ENCODE results near the gene ZNF107. TPM values are rescaled to one million over a fixed set of nuclear protein-coding genes. Genes with fewer than 3 reads are reported as not detected.
"Not testable (repeated sequence)": the region's sequence is repeated elsewhere in the genome, so short reads cannot be mapped to it uniquely, and the experiment has no call there.

Gene ZNF107
- total RNA-seq, 4 donors from 2014 or later, result 14.4 to 22.8 (median 16.5) TPM

DNA sequence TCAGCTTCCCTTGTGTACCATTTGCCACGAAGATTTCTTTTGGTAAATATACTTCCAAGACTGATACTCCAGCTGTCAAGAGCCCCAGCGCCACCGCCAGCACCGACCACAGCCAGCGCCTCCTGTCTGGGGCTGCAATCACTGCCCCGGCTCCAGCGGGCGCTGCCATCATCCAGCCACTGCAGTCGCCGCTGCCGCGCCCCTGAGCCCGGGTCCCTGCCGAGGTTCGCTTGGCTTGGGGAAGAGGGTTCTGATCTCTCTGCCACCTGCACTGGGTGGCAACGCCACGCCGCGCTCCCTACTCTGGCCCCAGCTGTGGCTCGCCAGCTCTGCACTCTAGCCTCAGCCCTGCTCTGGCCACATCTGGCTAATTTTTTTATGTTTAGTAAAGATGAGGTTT lies 70.6 kb downstream of the ZNF107 start:
- WGBS, result 97% methylated on average over 20 of the region's 20 CpGs
- H3K4me3 ChIP-seq, result no peak overlapping the region

GRCh38 chr7:64738403-64738802 lies 72.5 kb downstream of the ZNF107 start:
- not testable (repeated sequence) for H3K27ac ChIP-seq; H3K27me3 ChIP-seq; DNase-seq (ENCODE audit: low spot score in 2 of 2); H3K4me1 ChIP-seq; H3K4me3 ChIP-seq; H3K36me3 ChIP-seq; H3K9me3 ChIP-seq
- no CpG with 5 or more reads among the region's 29 CpGs for WGBS

More for the DNA sequence above, 70.6 kb downstream of the ZNF107 start:
- TF ChIP-seq EP300 (IDR thresholded peaks at IDR 0.05), result no peak
- TF ChIP-seq POLR2AphosphoS5 (IDR thresholded peaks at IDR 0.05), result no peak
- Histone ChIP-seq H3K36me3 (no peaks in the 10 kb centered on the region), H3K27me3 (no peaks in the 10 kb centered on the region), H3K4me1 (no peaks in the 10 kb centered on the region), H3K9me3 (no peaks in the 10 kb centered on the region), H3K27ac (no peak overlapping the region)
- DNase-seq (ENCODE audit: low spot score in 2 of 2), result no peak

- H3K36me3 ChIP-seq; H3K4me3 ChIP-seq; DNase-seq (ENCODE audit: low spot score in 2 of 2); H3K9me3 ChIP-seq; H3K27me3 ChIP-seq; H3K4me1 ChIP-seq; H3K27ac ChIP-seq: not testable (repeated sequence)
- WGBS, result 94% methylated on average over 7 of the region's 29 CpGs
These were observed 73.0 kb downstream of the ZNF107 start for GRCh38 chr7:64738953-64739352.

DNA sequence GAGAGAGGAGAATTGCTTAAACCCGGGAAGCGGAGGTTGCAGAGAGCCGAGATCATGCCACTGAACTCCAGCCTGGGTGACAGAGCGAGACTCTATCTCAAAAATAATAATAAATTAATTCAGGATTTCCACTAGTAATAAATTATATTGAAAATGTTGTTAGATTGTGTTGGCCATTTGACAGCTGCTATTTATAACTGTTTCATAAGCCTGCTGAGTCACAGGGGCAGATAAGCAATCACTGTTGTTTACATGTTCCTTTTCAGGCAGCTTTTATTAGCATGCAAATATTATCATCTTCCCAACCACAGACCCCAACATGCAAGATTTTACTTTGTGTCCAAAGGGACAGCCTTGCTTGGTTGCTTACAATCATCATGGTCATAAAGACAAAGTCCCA lies 78.7 kb downstream of the ZNF107 start:
- Histone ChIP-seq H3K27ac (no peak overlapping the region), H3K36me3 (no peaks in the 10 kb centered on the region), H3K4me3 (no peak overlapping the region), H3K9me3 (no peaks in the 10 kb centered on the region), H3K4me1 (no peaks in the 10 kb centered on the region), H3K27me3 (no peaks in the 10 kb centered on the region)
- DNase-seq (ENCODE audit: low spot score in 2 of 2), result no peak
- WGBS, result 81% methylated on average over 4 of the region's 4 CpGs
- no peak for TF ChIP-seq EP300 (IDR thresholded peaks at IDR 0.05)

- no peak for DNase-seq (ENCODE audit: low spot score in 2 of 2)
- no peaks in the 10 kb centered on the region for H3K4me1 ChIP-seq
- H3K36me3 ChIP-seq, result no peaks in the 10 kb centered on the region
- H3K27ac ChIP-seq, result no peak overlapping the region
- no peaks in the 10 kb centered on the region for H3K9me3 ChIP-seq
- TF ChIP-seq EP300 (IDR thresholded peaks at IDR 0.05), result no peak
- TF ChIP-seq POLR2A (IDR thresholded peaks at IDR 0.05), result no peak
- TF ChIP-seq CTCF (IDR thresholded peaks at IDR 0.05), result no peak
- TF ChIP-seq POLR2AphosphoS5 (IDR thresholded peaks at IDR 0.05), result no peak
- H3K4me3 ChIP-seq, result no peak overlapping the region
- no peaks in the 10 kb centered on the region for H3K27me3 ChIP-seq
These were observed 81.9 kb downstream of the ZNF107 start for GRCh38 chr7:64747802-64748201.

GRCh38 chr7:64753032-64753431 lies 87.1 kb downstream of the ZNF107 start:
- no peaks in the 10 kb centered on the region for H3K9me3 ChIP-seq
- H3K27me3 ChIP-seq, result no peaks in the 10 kb centered on the region
- H3K36me3 ChIP-seq, result no peaks in the 10 kb centered on the region
- 66% methylated on average over 2 of the region's 2 CpGs for WGBS
- TF ChIP-seq POLR2AphosphoS5 (IDR thresholded peaks at IDR 0.05), result no peak
- TF ChIP-seq EP300 (IDR thresholded peaks at IDR 0.05), result no peak
- no peak for TF ChIP-seq CTCF (IDR thresholded peaks at IDR 0.05)
- H3K4me3 ChIP-seq, result no peak overlapping the region
- H3K4me1 ChIP-seq, result no peaks in the 10 kb centered on the region
- no peak overlapping the region for H3K27ac ChIP-seq
- DNase-seq (ENCODE audit: low spot score in 2 of 2), result no peak

- no peak for TF ChIP-seq CTCF (IDR thresholded peaks at IDR 0.05)
- no peak for TF ChIP-seq POLR2A (IDR thresholded peaks at IDR 0.05)
- no peak for TF ChIP-seq POLR2AphosphoS5 (IDR thresholded peaks at IDR 0.05)
- no peak for TF ChIP-seq EP300 (IDR thresholded peaks at IDR 0.05)
- Histone ChIP-seq H3K4me1 (no peaks in the 10 kb centered on the region), H3K4me3 (no peak overlapping the region), H3K36me3 (no peaks in the 10 kb centered on the region), H3K27me3 (no peaks in the 10 kb centered on the region), H3K9me3 (no peaks in the 10 kb centered on the region), H3K27ac (no peak overlapping the region)
- WGBS, result 75% methylated on average over 3 of the region's 3 CpGs
- DNase-seq (ENCODE audit: low spot score in 2 of 2), result no peak
These were observed 89.9 kb downstream of the ZNF107 start for GRCh38 chr7:64755865-64756264.
